Cardiac septum (tissue), 1 donor: ENCODE measurements around the gene HOXB2. TPM values are rescaled to one million over a fixed set of nuclear protein-coding genes. Genes with fewer than 3 reads are reported as not detected.

Experiments
- DNase-seq: peaks from one replicate; pipeline ENCODE4 v3.0.0-alpha.2; 2020; ENCODE audit warnings: low spot score
- intact Hi-C: fragments of 100-400 bp; cut with DNase I; formaldehyde crosslinking; loops from one replicate; pipeline ENCODE4 v1.14.0; 2022
- total RNA-seq: library from RNA; stranded (reverse); fragmentation: NEBNext Ultra II Directional; extraction: Animal tissue kit (Norgen Biotek cat#: 25700); gene quantifications from one replicate; pipeline ENCODE4 v1.2.1, GENCODE V29; 2021
- donor health status: DM: no; HTN: no; CAD: no.

The HOXB2 gene
- total RNA-seq, 1 donor from 2014 or later: 4.9 TPM

- DNase-seq: no peak
- intact Hi-C loops: no loop called here
Measured at GRCh38 chr17:48568499-48569239, 23.8 kb upstream of the HOXB2 start.

GRCh38 chr17:48567646-48568354, 22.9 kb upstream of the HOXB2 start:
- no peak for DNase-seq
- intact Hi-C loops: no loop called here

- intact Hi-C loops: no loop called here
- no peak for DNase-seq
Measured at GRCh38 chr17:48567209-48567608, 22.3 kb upstream of the HOXB2 start.

- intact Hi-C loops: no loop called here
- DNase-seq: no peak
Measured at GRCh38 chr17:48566717-48567116, 21.8 kb upstream of the HOXB2 start.

GRCh38 chr17:48565925-48566710, 21.2 kb upstream of the HOXB2 start:
- intact Hi-C loops: no loop called here
- no peak for DNase-seq

- intact Hi-C loops: no loop called here
- no peak for DNase-seq
Measured at GRCh38 chr17:48565022-48565554, 20.2 kb upstream of the HOXB2 start.

- DNase-seq: no peak
- intact Hi-C loops: no loop called here
Measured at GRCh38 chr17:48564188-48565021, 19.5 kb upstream of the HOXB2 start.

GRCh38 chr17:48563867-48564187, 18.9 kb upstream of the HOXB2 start:
- no peak for DNase-seq
- intact Hi-C loops: no loop called here

- no peak for DNase-seq
- intact Hi-C loops: no loop called here
Measured at GRCh38 chr17:48563385-48563838, 18.5 kb upstream of the HOXB2 start.

GRCh38 chr17:48562934-48563333, 18.0 kb upstream of the HOXB2 start:
- DNase-seq: no peak
- intact Hi-C loops: no loop called here

- no peak for DNase-seq
- intact Hi-C loops: no loop called here
Measured at GRCh38 chr17:48561884-48562810, 17.2 kb upstream of the HOXB2 start.

GRCh38 chr17:48559840-48560817, 15.2 kb upstream of the HOXB2 start:
- no peak for DNase-seq
- intact Hi-C loops: no loop called here

- intact Hi-C loops: no loop called here
- no peak for DNase-seq
Measured at GRCh38 chr17:48559122-48559839, 14.4 kb upstream of the HOXB2 start.

- DNase-seq: no peak
- intact Hi-C loops: no loop called here
Measured at GRCh38 chr17:48558831-48559121, 13.9 kb upstream of the HOXB2 start.

- intact Hi-C loops: no loop called here
- DNase-seq: no peak
Measured at GRCh38 chr17:48558057-48558830, 13.3 kb upstream of the HOXB2 start.
